GM12891 (cell line): ENCODE results near the gene C17orf100.

Experiments used
- POLR2A ChIP-seq: IDR thresholded peaks from 2 replicates; pipeline ENCODE4 v1.6.1; 2011; ENCODE audit warnings: low read depth, low read length, control low read depth
- POLR2AphosphoS5 ChIP-seq: IDR thresholded peaks from 2 replicates; pipeline ENCODE4 v1.6.1; 2011; ENCODE audit warnings: low read depth, low read length, control low read depth

DNA sequence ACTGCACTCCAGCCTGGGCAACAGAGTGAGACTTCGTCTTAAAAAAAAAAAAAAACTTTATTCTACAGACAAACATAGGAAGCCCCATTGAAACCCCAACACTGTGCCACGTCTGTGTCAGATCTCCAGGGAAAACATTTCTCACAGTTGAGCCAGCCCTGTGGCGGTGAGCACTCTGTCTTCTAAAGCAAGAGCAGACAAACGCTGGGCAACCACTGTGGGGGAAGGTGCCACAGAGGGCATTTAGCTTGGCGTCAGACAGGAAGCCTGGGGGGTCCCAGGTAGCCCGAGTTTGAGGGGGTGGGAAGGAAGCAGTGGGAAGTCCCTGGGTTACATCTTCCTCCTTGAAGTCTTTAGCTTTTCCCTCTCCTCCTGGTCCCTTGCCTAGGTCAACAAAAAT lies 16.0 kb downstream of the C17orf100 start:
- TF ChIP-seq POLR2A (no peak), POLR2AphosphoS5 (no peak)
